GM12878 (cell line): ENCODE measurements around the gene RETREG1. TPM values are rescaled to one million over a fixed set of nuclear protein-coding genes. Genes with fewer than 3 reads are reported as not detected.

Experiments
- ATAC-seq: fragments of 200-7000 bp; cut with Tn5 transposase; 3 replicates; pipeline ENCODE4 v1.9.1; 2020; ENCODE audit warnings: mild to moderate bottlenecking, moderate library complexity
- BruUV-seq: library from RNA; stranded (reverse); fragments of 400-500 nt; replicated peaks from 2 replicates; lab custom pipeline; 2021; lab: Mats Ljungman, UMichigan
- CTCF ChIA-PET: fragments of 300-600 bp; sonication (Branson Sonifier 250); formaldehyde crosslinking; extraction: SDS; loops from one replicate; lab custom pipeline; 2021; ENCODE audit warnings: inconsistent platforms; lab: Yijun Ruan, JAX
- POLR2A ChIA-PET: fragments of 350-600 bp; formaldehyde crosslinking; extraction: SDS; loops from one replicate; lab custom pipeline; 2021; ENCODE audit warnings: inconsistent platforms; lab: Charles Lee
- RAD21 ChIA-PET: fragments of 300-600 bp; sonication (Branson Sonifier 250); formaldehyde crosslinking; loops from one replicate; lab custom pipeline; 2023; ENCODE audit warnings: antibody characterized with exemption; ENCODE audit not compliant: unreplicated experiment; lab: Charles Lee
- SMC1A ChIA-PET: fragments of 300-600 bp; sonication (Branson Sonifier 250); formaldehyde crosslinking; loops from one replicate; lab custom pipeline; 2023; ENCODE audit not compliant: unreplicated experiment, uncharacterized antibody; lab: Charles Lee
- DNase-seq: peaks from one replicate; pipeline ENCODE4 v3.0.0-alpha.2; 2011; ENCODE audit warnings: low read depth, low spot score
- FAIRE-seq: peaks from 3 replicates; lab custom pipeline; 2011; peaks lifted over from hg19 to GRCh38; lab: Jason Lieb, UNC
- H2AFZ ChIP-seq: 2 replicates; pipeline ENCODE4 v1.6.0; 2011; ENCODE audit warnings: low read depth, low read length, control low read depth; ENCODE audit not compliant: control insufficient read depth
- H3K27ac ChIP-seq: 2 replicates; pipeline ENCODE4 v1.5.1; 2011; ENCODE audit warnings: control low read depth; ENCODE audit not compliant: control insufficient read depth, insufficient read depth
- H3K27me3 ChIP-seq, 2 experiments: replicated peaks in 1 of 2; 2 replicates each; pipeline versions ENCODE4 v1.6.0 to v1.6.1; 2011; ENCODE audit warnings: low read length in 1 of 2; ENCODE audit not compliant: control insufficient read depth in 2 of 2, insufficient read depth in 2 of 2
- H3K36me3 ChIP-seq, 2 experiments: 2 replicates each; pipeline ENCODE4 v1.5.1; 2011; ENCODE audit warnings: low read length in 1 of 2; ENCODE audit not compliant: control insufficient read depth in 2 of 2, insufficient read depth in 2 of 2
- H3K4me1 ChIP-seq: 2 replicates; pipeline ENCODE4 v1.6.1; 2011; ENCODE audit warnings: mild to moderate bottlenecking, low read length, moderate library complexity, mixed read lengths; ENCODE audit not compliant: control insufficient read depth, insufficient read depth
- H3K4me2 ChIP-seq: 2 replicates; pipeline ENCODE4 v1.6.0; 2011; ENCODE audit warnings: control low read depth; ENCODE audit not compliant: control insufficient read depth, insufficient read depth
- H3K4me3 ChIP-seq: fragments of 200-600 bp; sonication (generic); 2 replicates; pipeline ENCODE4 v1.5.1; 2016
- H3K79me2 ChIP-seq: 2 replicates; pipeline ENCODE4 v1.6.0; 2011; ENCODE audit warnings: low read length; ENCODE audit not compliant: control insufficient read depth, insufficient read depth
- H3K9ac ChIP-seq: 2 replicates; pipeline ENCODE4 v1.8.0; 2011; ENCODE audit warnings: low read length, control low read depth, mixed read lengths; ENCODE audit not compliant: control insufficient read depth, insufficient read depth
- H3K9me3 ChIP-seq: replicated peaks from 3 replicates; pipeline ENCODE4 v1.5.1; 2011; ENCODE audit warnings: mild to moderate bottlenecking, low read length; ENCODE audit not compliant: control insufficient read depth, insufficient read depth
- H4K20me1 ChIP-seq: 2 replicates; pipeline ENCODE4 v1.6.0; 2011; ENCODE audit not compliant: control insufficient read depth, insufficient read depth
- CBFB ChIP-seq: IDR thresholded peaks from 2 replicates; pipeline ENCODE4 v1.6.1; 2016; ENCODE audit warnings: antibody characterized with exemption, low read depth
- CBX3 ChIP-seq: fragments of 200-600 bp; sonication (generic); IDR thresholded peaks from 2 replicates; pipeline ENCODE4 v1.6.1; 2016; ENCODE audit warnings: low read depth, borderline replicate concordance
- CBX5 ChIP-seq: sonication (generic); IDR thresholded peaks from 2 replicates; pipeline ENCODE4 v1.6.1; 2016; ENCODE audit warnings: low read depth, moderate library complexity, mild to moderate bottlenecking, inconsistent platforms
- EGR1 ChIP-seq, 2 experiments: IDR thresholded peaks; 1 replicate in 1 of 2; 2 replicates in 1 of 2; pipeline ENCODE4 v1.6.1; 2011 to 2012; ENCODE audit warnings: low read depth in 2 of 2, low read length in 2 of 2, borderline replicate concordance in 1 of 2, mild to moderate bottlenecking in 1 of 2, moderate library complexity in 1 of 2
- FOS ChIP-seq: IDR thresholded peaks from 3 replicates; pipeline ENCODE4 v1.6.1; 2011; ENCODE audit warnings: borderline replicate concordance; ENCODE audit not compliant: insufficient read length; ENCODE audit errors: extremely low read depth
- IRF4 ChIP-seq: IDR thresholded peaks from 2 replicates; pipeline ENCODE4 v1.6.1; 2011; ENCODE audit warnings: low read depth, low read length
- MXI1 ChIP-seq: fragments of 150-350 bp; IDR thresholded peaks from 2 replicates; pipeline ENCODE4 v1.6.1; 2011; ENCODE audit warnings: low read depth, mild to moderate bottlenecking, inconsistent platforms, low read length, improper control_type of control experiment
- NFXL1 ChIP-seq: fragments of 450-650 bp; IDR thresholded peaks from 2 replicates; pipeline ENCODE4 v1.6.1; 2017; ENCODE audit warnings: antibody characterized with exemption, mild to moderate bottlenecking, borderline replicate concordance
- SIN3A ChIP-seq: IDR thresholded peaks from 2 replicates; pipeline ENCODE4 v1.6.1; 2012; ENCODE audit warnings: low read depth, low read length, improper control_type of control experiment
- SREBF2 ChIP-seq: IDR thresholded peaks from 2 replicates; pipeline ENCODE4 v1.6.1; 2012; ENCODE audit warnings: mild to moderate bottlenecking, low read length
- YY1 ChIP-seq: IDR thresholded peaks from 2 replicates; pipeline ENCODE4 v1.6.1; 2011; ENCODE audit warnings: low read depth, mild to moderate bottlenecking, low read length
- ZNF217 ChIP-seq: fragments of 450-650 bp; IDR thresholded peaks from 2 replicates; pipeline ENCODE4 v1.6.1; 2017; ENCODE audit warnings: antibody characterized with exemption, mild to moderate bottlenecking
- WGBS: methylation state at CpG from one replicate; pipeline ENCODE4 v1.1.6; 2016; ENCODE audit warnings: low lambda C conversion rate; ENCODE audit not compliant: insufficient replicate concordance, insufficient coverage; ENCODE audit errors: missing lambda C conversion rate; 5-methylcytosine and 5-hydroxymethylcytosine counted together
- in situ Hi-C: fragments of 300-500 bp; cut with MboI; formaldehyde crosslinking; loops from 9 replicates; pipeline ENCODE4 v1.14.3; 2018; ENCODE audit warnings: mixed read lengths
- intact Hi-C: fragments of 100-400 bp; cut with micrococcal nuclease; formaldehyde crosslinking; loops from one replicate; pipeline ENCODE4 v1.14.2; 2022; ENCODE audit not compliant: unreplicated experiment
- polyA plus RNA-seq, 11 experiments: library from polyadenylated mRNA; depleted of rRNA in 4 of 11; unstranded in 6 of 11; stranded (reverse) in 5 of 11; fragments of >200 nt; fragmentation: Nextera tagmentation in 4 of 11; fragmentation: Illumina TruSeq in 1 of 11; extraction: Ambion mirVana in 4 of 11; extraction: Trizol in 1 of 11; gene quantifications; 1 replicate in 1 of 11; 2 replicates in 10 of 11; pipeline versions ENCODE4 v1.2.1 to v1.2.3, GENCODE V29; 2011 to 2016; ENCODE audit warnings: inconsistent platforms in 2 of 11, missing spikeins in 2 of 11, low read depth in 1 of 11
- total RNA-seq, 4 experiments: library from RNA; depleted of rRNA in 3 of 4; stranded (reverse); fragments of >200 nt in 3 of 4; fragmentation: Illumina TruSeq in 1 of 4; extraction: Trizol in 1 of 4; gene quantifications; 2 replicates each; pipeline versions ENCODE4 v1.2.1 to v1.2.3, GENCODE V29; 2013 to 2021
- TF ChIP-seq, protein P1 (sequence below): fragments of 450-650 bp; formaldehyde crosslinking; IDR thresholded peaks from 2 replicates; pipeline ENCODE4 v1.4.0; 2020; ENCODE audit warnings: mild to moderate bottlenecking, moderate library complexity

Gene RETREG1
- total and polyA plus RNA-seq, 10 of the 15 experiments (the other 5 are each of a cell fraction or from before 2014, with no cell fraction given) = 3.9 to 8.9 (median 6.4) TPM

DNA sequence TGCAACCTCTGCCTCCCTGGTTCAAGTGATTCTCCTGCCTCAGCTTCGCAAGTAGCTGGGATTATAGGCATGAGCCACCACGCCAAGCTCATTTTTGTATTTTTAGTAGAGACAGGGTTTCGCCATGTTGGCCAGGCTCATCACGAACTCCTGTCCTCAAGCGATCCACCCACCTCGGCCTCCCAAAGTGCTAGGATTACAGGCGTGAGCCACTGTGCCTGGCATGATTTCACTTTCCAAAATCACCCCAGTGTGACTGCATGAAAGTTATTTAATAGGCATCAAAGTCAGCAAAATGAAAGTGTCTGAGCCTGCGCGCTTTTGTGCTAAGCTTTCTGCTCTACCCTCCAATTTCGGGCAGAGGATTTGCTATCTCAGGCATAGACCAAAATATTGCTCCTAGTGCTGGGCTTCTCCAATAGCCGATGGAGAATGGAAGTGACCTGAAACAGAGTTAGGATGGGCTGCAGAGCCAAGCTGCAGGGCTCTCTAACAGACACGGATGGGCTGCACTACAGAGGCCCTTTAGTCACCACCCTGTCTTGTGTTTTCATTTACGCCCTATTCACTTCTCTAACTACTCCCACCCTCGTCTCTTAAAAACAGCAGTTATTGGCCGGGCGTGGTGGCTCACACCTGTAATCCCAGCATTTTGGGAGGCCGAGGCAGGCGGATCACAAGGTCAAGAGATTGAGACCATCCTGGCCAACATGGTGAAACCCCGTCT lies 44.3 kb downstream of the RETREG1 start:
- in situ Hi-C loops = no loop called here

More for the DNA sequence above, 44.3 kb downstream of the RETREG1 start:
- H3K79me2 ChIP-seq = no peaks in the 10 kb centered on the region
- ATAC-seq (no peak), DNase-seq (no peak), FAIRE-seq (no peak)
- RAD21 ChIA-PET = no interaction called here
- H3K4me1 ChIP-seq = no peaks in the 10 kb centered on the region
- intact Hi-C loops = no loop called here
- H3K9me3 ChIP-seq = no peaks in the 10 kb centered on the region
- H3K36me3 ChIP-seq = no peaks in the 10 kb centered on the region
- 60% methylated on average over 19 of the region's 19 CpGs for whole genome bisulfite sequencing
- no peak overlapping the region for H3K9ac ChIP-seq
- H4K20me1 ChIP-seq = no peaks in the 10 kb centered on the region
- CTCF ChIA-PET = interaction anchor here (1.4 kb wide), 1 partner anchor 20 kb away, joined by 3 read pairs; no protein-coding TSS in a partner anchor
- SMC1A ChIA-PET = no interaction called here
- no peak overlapping the region for H3K4me3 ChIP-seq
- no peak overlapping the region for H2AFZ ChIP-seq
- H3K4me2 ChIP-seq = no peak overlapping the region
- POLR2A ChIA-PET = no interaction called here
- TF ChIP-seq CBX3 (no peak), NFXL1 (no peak), FOS (no peak), ZNF217 (no peak), CBX5 (no peak), MXI1 (no peak), EGR1 (IDR thresholded peaks at IDR 0.05; ENCODE audit: borderline replicate concordance in 1 of 2, low read depth in 2 of 2, low read length in 2 of 2) (no peak), SREBF2 (no peak), IRF4 (no peak), CBFB (no peak), SIN3A (no peak), YY1 (no peak)
- TF ChIP-seq, protein P1, sequence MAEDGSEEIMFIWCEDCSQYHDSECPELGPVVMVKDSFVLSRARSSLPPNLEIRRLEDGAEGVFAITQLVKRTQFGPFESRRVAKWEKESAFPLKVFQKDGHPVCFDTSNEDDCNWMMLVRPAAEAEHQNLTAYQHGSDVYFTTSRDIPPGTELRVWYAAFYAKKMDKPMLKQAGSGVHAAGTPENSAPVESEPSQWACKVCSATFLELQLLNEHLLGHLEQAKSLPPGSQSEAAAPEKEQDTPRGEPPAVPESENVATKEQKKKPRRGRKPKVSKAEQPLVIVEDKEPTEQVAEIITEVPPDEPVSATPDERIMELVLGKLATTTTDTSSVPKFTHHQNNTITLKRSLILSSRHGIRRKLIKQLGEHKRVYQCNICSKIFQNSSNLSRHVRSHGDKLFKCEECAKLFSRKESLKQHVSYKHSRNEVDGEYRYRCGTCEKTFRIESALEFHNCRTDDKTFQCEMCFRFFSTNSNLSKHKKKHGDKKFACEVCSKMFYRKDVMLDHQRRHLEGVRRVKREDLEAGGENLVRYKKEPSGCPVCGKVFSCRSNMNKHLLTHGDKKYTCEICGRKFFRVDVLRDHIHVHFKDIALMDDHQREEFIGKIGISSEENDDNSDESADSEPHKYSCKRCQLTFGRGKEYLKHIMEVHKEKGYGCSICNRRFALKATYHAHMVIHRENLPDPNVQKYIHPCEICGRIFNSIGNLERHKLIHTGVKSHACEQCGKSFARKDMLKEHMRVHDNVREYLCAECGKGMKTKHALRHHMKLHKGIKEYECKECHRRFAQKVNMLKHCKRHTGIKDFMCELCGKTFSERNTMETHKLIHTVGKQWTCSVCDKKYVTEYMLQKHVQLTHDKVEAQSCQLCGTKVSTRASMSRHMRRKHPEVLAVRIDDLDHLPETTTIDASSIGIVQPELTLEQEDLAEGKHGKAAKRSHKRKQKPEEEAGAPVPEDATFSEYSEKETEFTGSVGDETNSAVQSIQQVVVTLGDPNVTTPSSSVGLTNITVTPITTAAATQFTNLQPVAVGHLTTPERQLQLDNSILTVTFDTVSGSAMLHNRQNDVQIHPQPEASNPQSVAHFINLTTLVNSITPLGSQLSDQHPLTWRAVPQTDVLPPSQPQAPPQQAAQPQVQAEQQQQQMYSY (CRISPR knock-in tag) = no peak
- H3K27me3 ChIP-seq = no peaks in the 10 kb centered on the region
- H3K27ac ChIP-seq = no peak overlapping the region
- no TSS peak for BruUV-seq
